GM12874 (cell line): ENCODE measurements around the gene PRKAR1B.

Source experiments
- CTCF ChIP-seq: IDR thresholded peaks from 2 replicates; pipeline ENCODE4 v1.5.1; 2011; ENCODE audit warnings: low read depth, mild to moderate bottlenecking, control low read depth, low read length, moderate library complexity; ENCODE audit not compliant: insufficient read depth

The PRKAR1B gene

GRCh38 chr7:608361-608760 lies 118.7 kb downstream of the PRKAR1B start:
- no peak for TF ChIP-seq CTCF

- no peak for TF ChIP-seq CTCF
Observed at GRCh38 chr7:607938-608337, 119.1 kb downstream of the PRKAR1B start.

GRCh38 chr7:605661-606450 lies 121.2 kb downstream of the PRKAR1B start:
- no peak for TF ChIP-seq CTCF

GRCh38 chr7:604884-605531 lies 122.1 kb downstream of the PRKAR1B start:
- TF ChIP-seq CTCF, result no peak

GRCh38 chr7:604001-604883 lies 122.8 kb downstream of the PRKAR1B start:
- TF ChIP-seq CTCF, result no peak

- TF ChIP-seq CTCF, result no peak
Observed at GRCh38 chr7:603152-603951, 123.7 kb downstream of the PRKAR1B start.
